ENCODE results near the gene CCNL2.
A peak's percentile ranks its signal among the peaks of the same experiment; 100 is the strongest.
"Not testable (repeated sequence)": the region's sequence is repeated elsewhere in the genome, so short reads cannot be mapped to it uniquely, and the experiment has no call there.

Gene CCNL2

GRCh38 chr1:1399187-1399871, at the start of gene CCNL2:
TSS of gene CCNL2 (minus strand) at chr1:1399335. CDS start at chr1:1399306, 29 bp downstream.
- DNase-seq (ENCODE audit: low read depth): peak; percentile 99

GRCh38 chr1:1446631-1447030, 47.5 kb upstream of the CCNL2 start:
- not testable (repeated sequence) for DNase-seq (ENCODE audit: low read depth)

GRCh38 chr1:1442069-1442770, 43.1 kb upstream of the CCNL2 start:
- DNase-seq (ENCODE audit: low read depth): no peak

GRCh38 chr1:1441002-1441888, 42.1 kb upstream of the CCNL2 start:
- no peak for DNase-seq (ENCODE audit: low read depth)

GRCh38 chr1:1440262-1441001, 41.3 kb upstream of the CCNL2 start:
- no peak for DNase-seq (ENCODE audit: low read depth)

GRCh38 chr1:1439546-1440261, 40.6 kb upstream of the CCNL2 start:
- no peak for DNase-seq (ENCODE audit: low read depth)

GRCh38 chr1:1438531-1439381, 39.6 kb upstream of the CCNL2 start:
- no peak for DNase-seq (ENCODE audit: low read depth)

GRCh38 chr1:1437904-1438376, 38.8 kb upstream of the CCNL2 start:
- no peak for DNase-seq (ENCODE audit: low read depth)

GRCh38 chr1:1437033-1437903, 38.1 kb upstream of the CCNL2 start:
- DNase-seq (ENCODE audit: low read depth): no peak

GRCh38 chr1:1436630-1437032, 37.5 kb upstream of the CCNL2 start:
- DNase-seq (ENCODE audit: low read depth): no peak

GRCh38 chr1:1435911-1436629, 36.9 kb upstream of the CCNL2 start:
- no peak for DNase-seq (ENCODE audit: low read depth)

GRCh38 chr1:1435106-1435903, 36.2 kb upstream of the CCNL2 start, which contains the start of gene VWA1:
TSS of gene VWA1 (plus strand) at chr1:1435690. CDS start at chr1:1435749, 59 bp downstream.
- peak; percentile 54 for DNase-seq (ENCODE audit: low read depth)

GRCh38 chr1:1434824-1435105, 35.6 kb upstream of the CCNL2 start:
- DNase-seq (ENCODE audit: low read depth): no peak

- no peak for DNase-seq (ENCODE audit: low read depth)
Measured at GRCh38 chr1:1434131-1434823, 35.1 kb upstream of the CCNL2 start.

GRCh38 chr1:1433804-1434130, 34.6 kb upstream of the CCNL2 start:
- DNase-seq (ENCODE audit: low read depth): no peak

GRCh38 chr1:1432951-1433803, 34.0 kb upstream of the CCNL2 start:
- no peak for DNase-seq (ENCODE audit: low read depth)
